Left hindlimb (tissue), 1 donor: ENCODE results near the gene KLK8.
"Not testable (repeated sequence)": the region's sequence is repeated elsewhere in the genome, so short reads cannot be mapped to it uniquely, and the experiment has no call there.

Experiments
- DNase-seq: peaks from one replicate; pipeline ENCODE4 v3.0.0-alpha.2; 2018

Gene KLK8

GRCh38 chr19:50981587-50982146 lies 19.7 kb downstream of the KLK8 start:
- no peak for DNase-seq

- no peak for DNase-seq
These were observed 21.2 kb downstream of the KLK8 start for GRCh38 chr19:50980208-50980607.

- DNase-seq: no peak
These were observed 21.6 kb downstream of the KLK8 start for GRCh38 chr19:50979758-50980157.

- DNase-seq: no peak
These were observed 22.5 kb downstream of the KLK8 start for GRCh38 chr19:50978772-50979390.

- DNase-seq: no peak
These were observed 23.8 kb downstream of the KLK8 start for GRCh38 chr19:50977626-50978025.

GRCh38 chr19:50975766-50976165 lies 25.6 kb downstream of the KLK8 start:
- no peak for DNase-seq

GRCh38 chr19:50974702-50975556 lies 26.5 kb downstream of the KLK8 start:
- DNase-seq: no peak

GRCh38 chr19:50972795-50973376 lies 28.5 kb downstream of the KLK8 start:
- no peak for DNase-seq

GRCh38 chr19:50969810-50970209 lies 31.6 kb downstream of the KLK8 start:
- DNase-seq: not testable (repeated sequence)

- no peak for DNase-seq
These were observed 32.0 kb downstream of the KLK8 start, which contains the start of gene KLK6 for GRCh38 chr19:50969413-50969760. TSS of gene KLK6 (minus strand) at chr19:50969591. CDS start at chr19:50968104, 1,487 bp downstream.

GRCh38 chr19:50968716-50969412 lies 32.5 kb downstream of the KLK8 start:
- no peak for DNase-seq

- no peak for DNase-seq
These were observed 33.3 kb downstream of the KLK8 start for GRCh38 chr19:50967929-50968715.

- no peak for DNase-seq
These were observed 37.1 kb downstream of the KLK8 start for GRCh38 chr19:50964266-50964665.

GRCh38 chr19:50963381-50963780 lies 38.0 kb downstream of the KLK8 start:
- no peak for DNase-seq

- DNase-seq: no peak
These were observed 39.2 kb downstream of the KLK8 start for GRCh38 chr19:50962245-50962644.

- no peak for DNase-seq
These were observed 41.5 kb downstream of the KLK8 start for GRCh38 chr19:50959731-50960500.

GRCh38 chr19:50957587-50957986 lies 43.8 kb downstream of the KLK8 start:
- DNase-seq: no peak

GRCh38 chr19:50952910-50953309 lies 48.5 kb downstream of the KLK8 start, which contains the start of gene KLK5:
TSS of gene KLK5 (minus strand) at chr19:50953038. CDS start at chr19:50952657, 381 bp downstream.
- DNase-seq: no peak

GRCh38 chr19:50949861-50950260 lies 51.5 kb downstream of the KLK8 start:
- DNase-seq: no peak

- no peak for DNase-seq
These were observed 54.3 kb downstream of the KLK8 start for GRCh38 chr19:50947123-50947522.
